ENCODE measurements around the gene CDC42BPA.

DNA sequence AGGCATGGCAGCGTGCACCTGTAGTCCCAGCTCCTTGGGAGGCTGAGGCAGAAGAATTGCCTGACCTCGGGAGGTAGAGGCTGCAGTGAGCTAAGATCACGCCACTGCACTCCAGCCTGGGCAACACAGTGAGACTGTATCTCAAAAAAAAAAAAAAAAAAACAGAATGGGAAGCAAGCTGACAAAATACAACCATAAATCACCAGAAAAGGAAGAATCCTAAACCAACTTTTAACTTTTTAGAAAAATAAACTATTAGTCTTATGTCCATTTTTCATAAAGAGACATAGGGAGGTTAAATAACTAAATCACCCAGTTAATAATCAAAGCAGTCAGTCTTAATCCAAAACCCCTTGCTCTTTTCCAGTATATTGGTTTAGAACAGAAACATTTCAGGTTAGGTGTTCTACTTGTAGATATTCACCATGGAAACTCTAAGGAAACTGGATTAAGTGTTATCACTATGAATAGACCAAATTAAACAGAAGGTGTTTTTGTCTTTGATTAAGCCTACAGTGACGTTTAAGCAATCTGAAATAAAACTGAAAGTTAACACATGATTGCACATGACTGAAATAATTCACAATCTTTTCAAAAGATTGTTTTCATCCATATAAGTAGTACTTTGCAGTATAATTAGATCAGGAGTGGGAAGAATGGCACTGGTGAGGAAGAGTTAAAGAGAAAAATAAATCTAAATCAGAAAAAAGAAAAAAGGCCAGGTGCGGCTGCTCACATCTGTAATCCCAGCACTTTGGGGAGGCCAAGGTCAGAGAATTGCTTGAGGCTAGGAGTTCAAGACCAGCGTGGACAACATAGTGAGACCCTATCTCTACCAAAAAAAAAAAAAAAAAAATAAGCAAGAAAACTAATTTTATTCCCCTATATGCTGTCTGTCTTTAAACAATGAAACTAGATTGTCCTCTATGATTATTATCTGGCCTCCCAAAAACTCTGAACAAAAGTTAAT, 9.6 kb downstream of the CDC42BPA start:
- TF ChIP-seq GATA2 (IDR thresholded peaks at IDR 0.05; ENCODE audit: low read depth, low read length) (no peak), GATA3 (IDR thresholded peaks at IDR 0.05; ENCODE audit: low read depth, low read length) (no peak)

All from SH-SY5Y (cell line).